GM19240 (cell line): ENCODE results near the gene PDZD8.
"Not testable (repeated sequence)": the region's sequence is repeated elsewhere in the genome, so short reads cannot be mapped to it uniquely, and the experiment has no call there.

Experiments used
- DNase-seq: peaks from one replicate; pipeline ENCODE4 v3.0.0; 2011; ENCODE audit warnings: low spot score; ENCODE audit not compliant: insufficient read length

PDZD8 gene

DNA sequence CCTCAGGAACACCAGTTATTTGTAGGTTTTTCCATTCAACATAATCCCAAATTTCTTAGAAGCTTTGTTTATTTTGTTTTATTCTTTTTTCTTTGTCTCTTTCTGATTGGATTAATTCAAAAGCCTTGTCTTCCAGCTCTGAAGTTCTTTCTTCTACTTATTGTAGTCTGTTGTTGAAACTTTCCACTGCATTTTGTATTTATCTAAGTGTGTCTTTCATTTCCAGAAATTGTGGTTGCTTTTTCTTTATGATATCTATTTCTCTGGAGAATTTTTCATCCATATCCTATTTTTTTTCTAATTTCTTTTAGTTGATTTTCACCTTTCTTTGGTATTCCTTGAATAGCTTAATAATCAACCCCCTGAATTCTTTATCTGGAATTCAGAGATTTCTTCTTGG is 75.8 kb downstream of the PDZD8 start:
- DNase-seq = no peak

DNA sequence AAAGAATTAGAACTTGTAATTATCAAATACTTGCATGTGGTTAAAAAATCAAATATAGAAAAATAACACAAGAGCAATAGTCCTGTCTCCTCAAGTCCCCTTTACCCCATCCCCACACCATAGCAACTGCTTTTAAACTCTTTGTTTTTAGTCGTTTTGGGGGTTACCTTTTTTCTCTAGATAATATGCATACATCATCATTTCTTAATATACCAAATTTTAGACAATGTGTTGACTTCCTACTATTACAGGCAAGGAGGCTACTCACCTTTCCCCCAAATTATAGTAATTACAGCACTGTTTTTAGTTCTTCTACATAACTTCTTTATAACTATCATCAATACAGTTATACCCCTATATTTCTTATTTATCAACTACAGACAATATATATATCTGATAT is 77.0 kb downstream of the PDZD8 start:
- no peak for DNase-seq

DNA sequence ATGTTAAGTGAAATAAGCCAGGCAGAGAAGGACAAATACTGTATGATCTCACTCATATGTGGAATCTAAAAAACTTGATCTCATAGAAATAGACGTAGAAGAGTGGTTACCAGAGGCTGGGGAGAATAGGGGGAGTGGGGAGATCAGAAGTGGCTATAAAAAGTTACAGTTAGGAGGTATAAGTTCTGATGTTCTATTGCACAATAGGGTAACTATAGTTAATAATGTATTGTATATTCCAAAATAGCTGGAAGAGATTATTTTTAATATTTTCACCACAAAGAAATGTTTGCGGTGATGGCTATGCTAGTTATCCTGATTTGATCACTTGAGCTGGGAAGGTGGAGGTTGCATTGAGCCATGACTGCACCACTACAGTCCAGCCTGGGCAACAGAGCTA is 80.5 kb downstream of the PDZD8 start:
- DNase-seq = no peak

DNA sequence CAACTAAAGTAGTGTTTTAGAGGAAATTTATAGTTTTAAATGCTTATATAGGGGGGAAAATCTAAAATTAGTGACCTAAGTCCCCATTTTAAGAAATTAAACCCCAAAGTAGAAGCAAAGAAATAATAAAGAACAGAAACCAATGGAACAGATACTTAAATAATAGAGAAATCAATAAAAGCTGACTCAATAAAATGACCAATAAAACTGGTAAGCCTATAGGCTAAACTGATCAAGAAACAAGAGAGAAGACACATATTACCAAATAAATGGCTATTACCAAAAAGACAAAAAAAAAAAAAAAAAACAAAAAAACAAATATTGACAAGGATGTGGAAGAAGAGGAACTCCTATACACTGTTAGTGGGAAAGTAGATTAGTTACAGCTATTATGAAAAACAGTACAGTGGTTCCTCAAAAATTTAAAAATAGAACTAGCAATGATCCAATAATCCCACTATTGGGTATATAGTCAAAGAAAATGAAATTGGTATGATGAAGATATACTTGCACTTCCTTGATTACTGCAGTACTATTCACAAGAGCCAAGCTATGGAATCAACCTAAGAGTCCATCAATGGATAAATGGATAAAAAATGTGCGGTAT is 81.1 kb downstream of the PDZD8 start:
- no peak for DNase-seq

DNA sequence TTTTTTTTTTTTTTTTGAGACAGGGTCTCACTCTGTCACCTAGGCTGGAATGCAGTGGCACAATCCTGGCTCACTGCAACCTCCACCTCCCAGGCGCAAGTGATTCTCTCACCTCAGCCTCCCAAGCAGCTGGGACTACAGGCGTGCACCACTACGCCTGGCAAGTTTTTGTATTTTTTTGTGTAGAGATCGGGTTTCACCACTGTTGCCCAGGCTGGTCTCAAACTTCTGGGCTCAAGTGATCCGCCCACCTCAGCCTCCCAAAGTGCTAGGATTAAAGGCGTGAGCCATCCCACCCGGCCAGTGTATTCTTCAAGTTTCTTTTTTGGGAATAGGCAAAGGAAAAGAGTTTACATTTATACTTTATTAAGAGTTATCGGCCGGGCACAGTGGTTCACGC is 84.4 kb downstream of the PDZD8 start:
- not testable (repeated sequence) for DNase-seq

DNA sequence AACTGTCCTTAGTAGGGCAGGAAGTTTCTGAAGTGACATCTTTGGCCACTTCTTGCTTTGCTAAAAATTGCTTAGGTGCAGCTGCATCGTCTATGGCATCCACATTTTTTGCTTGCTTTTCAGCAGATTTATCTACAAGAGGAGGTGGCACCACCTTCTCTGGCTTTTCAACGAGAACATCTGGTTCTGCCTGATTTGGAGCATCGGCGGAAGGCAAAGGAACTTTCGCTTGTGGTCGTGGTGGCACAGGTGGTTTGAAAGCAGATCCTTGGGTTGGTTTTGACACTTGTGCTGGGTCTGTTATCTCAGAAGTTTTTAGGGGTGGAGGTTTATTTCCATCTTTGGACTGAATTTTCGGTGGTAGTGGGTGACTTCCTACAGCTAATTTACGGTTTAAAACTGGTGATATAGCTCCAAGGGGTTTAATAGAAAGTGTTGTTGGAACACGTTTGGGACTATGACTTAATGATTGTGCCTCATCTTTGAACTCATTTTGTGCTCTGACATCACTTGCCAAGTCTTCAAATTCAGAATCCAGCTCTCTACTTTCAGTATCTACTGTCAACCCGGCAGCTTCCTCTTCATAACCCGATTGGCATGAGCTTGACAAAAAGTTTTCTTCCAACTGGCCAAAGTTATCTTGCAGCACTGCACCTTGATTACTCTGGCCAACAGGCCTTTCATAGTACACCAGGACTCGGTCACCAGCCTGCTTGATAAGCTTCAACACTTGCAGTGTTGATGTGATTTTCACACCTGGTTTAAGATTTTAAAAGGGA is 90.3 kb downstream of the PDZD8 start:
- no peak for DNase-seq

DNA sequence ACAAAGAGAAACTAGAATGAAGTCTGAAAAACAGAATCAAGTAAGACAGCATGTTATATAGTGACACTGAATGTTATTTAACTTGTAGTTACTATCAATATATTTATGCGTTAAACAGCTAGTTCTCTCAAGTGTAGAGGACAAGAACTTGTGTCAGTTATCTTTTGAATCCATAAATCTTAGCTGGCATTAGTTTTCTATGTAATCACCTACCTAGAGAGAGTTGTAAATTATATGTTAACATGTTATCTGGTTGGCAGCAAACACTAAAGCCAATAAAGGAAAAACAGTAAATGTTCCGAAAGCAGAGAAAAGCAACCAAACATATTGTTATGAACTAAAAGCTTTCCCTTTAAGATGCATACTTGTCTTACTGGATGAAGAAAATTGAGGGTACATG is 97.6 kb downstream of the PDZD8 start:
- no peak for DNase-seq

DNA sequence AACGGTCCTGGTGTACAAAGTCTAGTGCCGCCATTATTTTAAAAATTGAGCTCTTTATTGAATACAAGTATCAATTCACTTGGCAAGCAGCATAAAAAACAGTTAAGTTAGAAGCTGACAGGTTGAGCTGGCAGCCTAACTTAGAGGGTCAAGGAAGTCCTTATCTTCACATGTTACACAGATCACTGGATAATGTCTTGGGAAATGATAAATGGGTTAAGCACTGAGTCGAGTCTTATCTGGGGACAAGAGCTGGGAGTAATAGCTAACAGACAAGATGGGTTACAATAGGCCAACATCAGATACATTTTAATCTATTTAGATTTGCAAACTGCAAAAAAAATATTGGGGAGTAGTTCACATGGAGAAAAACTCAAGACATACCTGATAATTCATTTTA is 100.1 kb downstream of the PDZD8 start:
- DNase-seq = no peak

DNA sequence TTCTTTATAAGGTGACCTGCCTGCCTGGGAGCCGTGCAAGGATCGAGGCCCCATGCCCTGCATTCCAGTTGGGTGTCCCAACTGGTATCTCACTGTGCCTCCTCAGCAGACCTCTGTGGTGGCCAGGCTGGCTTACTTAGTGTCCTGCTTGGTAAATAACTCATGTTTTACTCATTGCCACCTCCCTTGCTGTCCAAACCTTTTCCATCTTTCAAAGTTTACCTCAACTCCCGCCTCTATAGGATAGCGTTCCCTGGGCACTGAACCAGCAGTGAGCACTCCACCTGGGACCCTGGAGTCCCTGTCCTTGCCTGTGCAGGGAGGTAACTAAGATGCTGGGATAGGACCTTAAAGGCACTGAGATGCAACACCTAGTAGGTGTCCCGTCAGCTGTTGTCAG is 100.7 kb downstream of the PDZD8 start:
- no peak for DNase-seq

DNA sequence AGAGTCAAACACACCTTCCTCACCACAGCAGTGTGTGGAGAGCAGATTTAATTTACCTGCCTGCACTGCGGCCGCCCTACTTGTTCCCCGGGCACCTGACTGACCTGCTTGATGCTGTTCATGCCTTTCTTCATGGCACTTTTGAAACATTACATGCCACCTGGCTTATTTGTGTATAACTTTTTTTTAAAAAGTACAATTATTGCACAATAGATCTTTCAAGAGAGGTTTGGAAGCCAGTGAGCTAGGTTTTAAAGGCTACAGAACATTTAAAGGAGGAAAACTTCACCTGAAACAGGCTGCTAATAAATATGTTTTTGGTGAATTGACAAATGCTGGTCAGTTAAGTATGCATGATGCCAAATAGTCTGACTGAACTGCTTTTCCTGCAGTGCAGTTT is 101.3 kb downstream of the PDZD8 start:
- DNase-seq = no peak

DNA sequence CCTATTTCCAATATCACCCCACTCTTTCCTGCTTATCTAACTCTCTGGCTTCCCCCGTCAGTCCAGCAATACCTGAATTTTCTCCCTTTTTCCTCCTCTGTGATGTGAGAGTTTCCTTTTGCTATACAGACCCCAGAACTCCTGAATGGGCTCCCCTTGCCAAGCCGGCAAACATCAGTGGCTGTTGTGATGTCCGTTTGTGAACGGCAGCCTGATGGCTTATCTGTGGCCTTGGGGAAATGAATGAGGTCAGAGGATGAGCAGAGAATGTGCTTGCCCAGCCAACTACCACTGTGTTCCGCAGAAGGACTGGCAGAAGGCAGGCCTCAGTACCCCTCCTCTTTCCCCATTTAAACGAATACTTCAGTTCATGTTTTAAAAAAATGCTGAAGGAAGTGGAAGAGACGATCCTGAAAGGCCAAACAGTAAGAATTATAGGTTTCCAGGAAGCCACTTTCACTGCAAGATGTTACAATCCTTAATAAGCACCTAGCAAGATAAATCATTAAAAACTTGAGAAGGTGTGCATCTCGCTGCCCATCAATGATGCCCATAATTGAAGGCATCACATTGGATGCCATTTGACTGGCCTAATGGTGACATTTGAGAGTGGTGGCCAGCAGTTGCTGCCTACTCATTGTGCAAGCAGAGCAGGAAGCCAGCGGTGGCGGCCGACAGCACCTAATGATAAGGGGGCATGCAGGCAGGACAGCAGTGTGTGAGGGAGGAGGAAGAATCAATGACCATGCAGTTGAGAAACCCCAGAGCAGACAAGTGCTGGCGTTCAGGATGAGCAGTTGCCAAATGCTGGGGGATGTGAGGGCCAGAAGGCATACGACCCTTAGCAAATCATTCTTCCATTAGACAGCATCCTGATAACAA is 102.8 kb downstream of the PDZD8 start:
- DNase-seq = no peak

DNA sequence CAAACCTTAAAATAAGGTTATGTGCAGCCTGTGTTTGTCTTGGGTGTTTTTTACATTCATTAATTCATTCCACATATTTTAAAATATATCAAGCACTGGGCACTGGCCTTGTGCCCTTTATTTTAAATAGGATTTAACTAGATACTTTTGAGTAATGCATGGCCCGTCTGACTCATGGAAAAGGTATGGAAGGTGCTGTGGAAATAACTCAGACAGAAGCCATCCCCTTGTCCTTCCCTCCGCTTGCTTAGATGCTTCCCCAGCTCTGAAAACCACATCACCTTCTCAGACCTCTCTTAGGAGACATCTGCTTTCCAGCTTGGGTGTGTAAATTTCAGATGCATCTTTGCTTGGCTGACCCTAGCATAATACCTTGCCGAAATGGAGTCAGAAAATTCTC is 103.8 kb downstream of the PDZD8 start:
- no peak for DNase-seq

DNA sequence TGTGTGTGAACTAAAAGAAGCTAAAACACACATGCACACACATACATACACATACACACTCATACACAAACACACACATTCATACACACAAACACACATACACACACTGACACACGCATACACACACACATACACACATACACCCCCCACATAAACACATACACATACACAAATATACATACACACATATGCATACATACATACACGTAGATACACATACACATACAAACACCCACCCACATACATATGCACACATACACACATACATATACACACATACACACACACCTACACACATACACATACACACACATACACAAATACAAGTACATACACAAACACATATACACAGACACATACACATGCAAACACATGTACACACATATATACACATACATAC is 106.3 kb downstream of the PDZD8 start:
- no peak for DNase-seq

DNA sequence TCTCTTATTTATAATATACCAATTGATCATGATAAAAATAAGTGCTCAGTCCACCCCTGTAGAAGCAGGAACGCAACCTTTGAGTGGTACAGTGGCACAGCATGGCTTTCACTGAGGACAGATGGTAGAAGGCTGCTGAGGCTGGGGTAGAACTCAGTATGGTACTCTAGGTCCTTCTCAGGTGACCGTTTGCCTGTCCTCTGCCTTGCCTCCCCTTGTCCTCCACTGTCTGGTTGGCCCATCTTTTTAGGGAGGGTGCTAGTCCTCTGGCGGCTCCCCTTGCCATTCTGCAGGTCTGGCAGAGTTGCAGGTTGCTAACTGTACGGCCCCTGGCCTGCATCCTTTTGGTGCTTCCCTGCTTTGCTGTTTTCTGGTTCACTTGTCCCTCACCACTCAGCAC is 107.0 kb downstream of the PDZD8 start:
- DNase-seq = no peak

DNA sequence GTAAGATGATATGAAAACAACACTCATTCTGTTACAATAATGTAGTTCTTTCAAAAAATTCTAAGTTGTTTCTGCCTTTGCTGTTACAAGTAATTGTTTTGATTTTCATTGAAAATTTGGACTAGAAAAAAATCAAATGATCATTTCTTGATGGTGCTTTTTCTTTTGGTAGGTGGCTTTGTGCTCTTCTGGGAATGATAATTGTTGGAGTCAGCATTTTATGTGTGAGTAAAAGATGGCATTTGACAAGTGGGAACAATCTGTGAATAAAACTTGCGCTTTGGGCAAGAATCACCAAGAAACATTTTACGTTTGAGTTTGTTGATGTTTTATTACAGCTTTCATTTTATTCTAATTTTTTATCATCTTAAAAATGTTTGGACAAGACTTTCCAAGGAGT is 108.4 kb downstream of the PDZD8 start:
- no peak for DNase-seq

DNA sequence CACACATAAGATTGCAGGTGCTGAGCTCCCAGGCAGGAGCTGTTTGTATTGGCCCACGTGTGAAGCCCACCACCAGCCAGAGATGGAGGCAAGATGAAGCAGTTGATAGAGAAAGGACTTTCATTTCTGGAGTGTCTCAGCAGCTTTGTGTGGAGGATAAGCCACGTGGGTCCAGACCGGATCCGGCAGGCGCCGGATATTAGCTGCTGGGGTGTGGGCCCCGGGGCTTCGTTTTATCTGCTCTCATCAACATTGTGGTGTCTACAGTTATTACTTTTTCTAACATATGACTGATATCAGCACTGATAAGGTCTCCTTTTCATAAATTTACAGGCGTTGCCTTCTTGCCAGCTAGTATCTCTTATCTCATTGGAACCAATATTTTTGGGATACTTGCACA is 108.8 kb downstream of the PDZD8 start:
- no peak for DNase-seq

DNA sequence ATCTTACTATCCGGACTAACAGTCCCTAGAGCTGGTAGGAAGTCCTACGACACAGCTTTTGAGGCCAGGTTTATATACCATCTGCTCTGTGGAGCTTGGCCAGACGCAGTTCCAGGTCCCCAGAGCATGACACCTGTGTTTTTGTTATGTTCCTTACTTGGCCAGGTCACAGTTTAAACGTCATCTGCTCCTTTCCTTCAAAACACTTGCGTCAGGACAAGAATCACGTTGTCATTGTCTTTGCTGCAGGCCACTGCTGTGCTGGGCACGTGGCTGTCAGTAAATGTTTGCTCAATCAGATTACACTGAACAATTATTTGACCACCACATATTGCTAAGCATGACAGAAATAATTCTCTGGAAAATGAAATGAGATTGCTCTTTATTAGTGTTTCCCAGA is 110.5 kb downstream of the PDZD8 start:
- DNase-seq = no peak

DNA sequence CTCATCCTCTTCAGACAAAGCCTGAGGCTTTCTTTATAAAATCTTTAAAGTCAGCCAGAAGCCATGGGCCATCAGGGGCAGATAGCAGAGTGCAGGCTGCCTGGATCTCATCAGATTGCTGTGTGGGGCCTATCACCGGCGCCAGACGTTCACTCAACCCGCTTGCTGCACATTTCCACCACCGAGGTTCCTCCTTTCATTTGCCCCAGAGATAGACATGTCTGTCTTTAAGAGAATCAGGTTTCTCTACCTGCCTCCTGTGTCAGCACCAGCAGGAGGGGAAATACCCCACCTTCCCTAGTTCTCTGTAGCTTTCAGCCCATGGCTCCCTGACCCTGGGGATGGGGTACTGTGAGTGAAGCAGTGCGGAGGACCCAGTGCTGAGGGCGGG is 112.3 kb downstream of the PDZD8 start:
- DNase-seq = no peak

DNA sequence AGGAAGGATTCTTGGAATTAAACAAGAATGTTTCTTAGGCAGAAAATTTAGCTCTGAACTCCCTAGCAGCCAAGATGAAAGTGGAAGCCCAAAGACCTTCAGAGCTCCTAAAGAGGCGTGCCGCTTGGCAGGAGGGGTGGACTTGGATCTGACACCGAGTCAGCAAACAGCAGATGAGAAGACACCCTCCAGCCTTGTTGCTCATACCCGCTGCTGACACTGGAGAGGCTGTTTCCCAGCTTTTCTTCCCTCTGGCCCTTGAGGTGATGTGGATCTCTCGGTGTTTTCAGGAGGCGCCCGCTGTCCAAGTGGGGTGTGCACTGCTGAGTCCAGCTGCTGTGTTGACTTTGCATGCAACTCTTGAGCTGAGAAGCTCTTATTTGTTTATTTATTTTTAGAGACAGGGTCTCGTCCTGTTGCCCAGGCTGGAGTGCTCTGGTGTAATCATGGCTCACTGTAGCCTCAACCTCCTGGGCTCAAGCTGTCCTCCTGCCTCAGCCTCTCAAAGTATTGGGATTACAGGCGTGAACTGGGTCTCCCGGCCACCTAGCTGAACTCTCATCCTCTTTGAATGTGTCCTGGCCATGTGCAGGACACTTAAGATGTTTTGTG is 112.8 kb downstream of the PDZD8 start:
- no peak for DNase-seq

DNA sequence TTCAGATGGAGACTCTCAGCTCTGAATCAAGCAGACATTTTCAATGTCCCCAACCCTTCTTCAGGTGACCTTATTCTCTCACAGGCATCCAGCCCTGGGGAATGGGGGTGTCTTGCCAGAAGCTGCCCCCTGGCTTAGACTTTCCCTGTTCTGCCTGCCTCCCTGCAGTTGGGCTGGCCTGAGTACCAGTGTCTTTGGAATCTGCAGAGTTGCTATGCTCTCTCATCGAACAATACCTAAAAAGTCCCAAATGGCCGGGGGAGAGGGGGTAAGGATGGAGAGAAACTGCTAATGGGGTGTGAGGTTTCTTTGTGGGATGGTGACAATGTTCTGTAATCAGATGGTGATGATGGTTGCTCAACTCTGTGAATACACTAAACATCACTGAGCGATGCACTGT is 113.7 kb downstream of the PDZD8 start:
- no peak for DNase-seq

DNA sequence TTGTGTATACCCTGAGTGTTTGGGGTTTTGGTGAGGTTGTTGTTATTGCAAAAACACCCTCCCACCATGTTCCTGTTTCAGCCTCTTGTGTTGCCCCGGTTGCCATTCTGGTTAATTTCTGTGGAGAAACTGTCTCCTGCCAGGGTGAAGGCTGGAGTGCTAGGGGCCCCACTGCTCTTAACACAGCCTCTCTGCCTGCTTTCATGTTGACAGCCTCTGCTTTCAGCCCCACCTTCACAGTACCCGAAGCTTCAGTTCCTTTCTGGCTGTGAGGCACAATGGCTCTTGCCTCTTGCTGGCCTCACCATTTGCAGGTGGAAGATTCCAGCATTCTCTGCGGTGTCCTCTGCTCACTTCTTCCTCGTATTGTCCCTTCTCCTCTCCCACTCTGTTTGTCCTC is 115.2 kb downstream of the PDZD8 start:
- no peak for DNase-seq

DNA sequence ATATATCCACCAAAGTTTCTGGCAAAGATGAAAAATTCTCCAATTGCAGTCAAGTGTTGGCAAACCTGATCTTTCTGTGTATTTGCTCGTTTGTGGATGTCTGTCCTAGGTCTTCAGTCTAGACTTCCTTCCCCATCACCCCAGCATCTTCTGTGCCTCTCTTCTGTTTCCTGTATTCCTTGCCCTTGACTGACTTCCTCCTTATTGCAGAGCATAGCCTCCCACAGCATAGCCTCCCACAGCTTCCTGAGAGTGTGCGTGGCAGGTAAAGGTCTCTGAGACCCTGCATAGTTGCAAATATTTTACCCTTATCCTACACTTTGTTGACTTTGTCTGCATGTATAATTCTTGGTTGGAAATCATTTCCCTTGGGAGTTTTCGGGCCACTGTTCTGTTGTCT is 116.0 kb downstream of the PDZD8 start:
- DNase-seq = no peak
